Measurements from ENCODE around the gene DGKZ. TPM values are rescaled to one million over a fixed set of nuclear protein-coding genes. Genes with fewer than 3 reads are reported as not detected.

Gene DGKZ
- total and polyA plus RNA-seq, 2 donors from 2014 or later = 48.5 to 50.6 TPM

- peaks cover 0 to 18% (median 2%) of the 10 kb centered on the region in 3 donors for H3K4me1 ChIP-seq (ENCODE audit: control insufficient read depth in 2 of 3, insufficient read depth in 2 of 3, low read depth in 1 of 3, low read length in 3 of 3)
- intact Hi-C loops (cut with DNase I) = no loop called here
- no peak overlapping the region for H3K27ac ChIP-seq (ENCODE audit: low read depth in 2 of 2, low read length in 2 of 2)
- DNase-seq (no peak), FAIRE-seq (no peak)
- no peaks in the 10 kb centered on the region for H3K27me3 ChIP-seq (ENCODE audit: control insufficient read depth, insufficient read depth, low read length)
- no peak overlapping the region for H3K9ac ChIP-seq (ENCODE audit: low read length in 3 of 3)
- H3K9me3 ChIP-seq (ENCODE audit: control insufficient read depth in 2 of 3, insufficient read depth in 1 of 3, low read length in 3 of 3) = no peaks in the 10 kb centered on the region
- H3K4me3 ChIP-seq (ENCODE audit: low read length in 3 of 3) = no peak overlapping the region
- no peaks in the 10 kb centered on the region for H3K36me3 ChIP-seq (ENCODE audit: control insufficient read depth in 2 of 3, insufficient read depth in 3 of 3, low read length in 3 of 3)
- TF ChIP-seq, protein P1, sequence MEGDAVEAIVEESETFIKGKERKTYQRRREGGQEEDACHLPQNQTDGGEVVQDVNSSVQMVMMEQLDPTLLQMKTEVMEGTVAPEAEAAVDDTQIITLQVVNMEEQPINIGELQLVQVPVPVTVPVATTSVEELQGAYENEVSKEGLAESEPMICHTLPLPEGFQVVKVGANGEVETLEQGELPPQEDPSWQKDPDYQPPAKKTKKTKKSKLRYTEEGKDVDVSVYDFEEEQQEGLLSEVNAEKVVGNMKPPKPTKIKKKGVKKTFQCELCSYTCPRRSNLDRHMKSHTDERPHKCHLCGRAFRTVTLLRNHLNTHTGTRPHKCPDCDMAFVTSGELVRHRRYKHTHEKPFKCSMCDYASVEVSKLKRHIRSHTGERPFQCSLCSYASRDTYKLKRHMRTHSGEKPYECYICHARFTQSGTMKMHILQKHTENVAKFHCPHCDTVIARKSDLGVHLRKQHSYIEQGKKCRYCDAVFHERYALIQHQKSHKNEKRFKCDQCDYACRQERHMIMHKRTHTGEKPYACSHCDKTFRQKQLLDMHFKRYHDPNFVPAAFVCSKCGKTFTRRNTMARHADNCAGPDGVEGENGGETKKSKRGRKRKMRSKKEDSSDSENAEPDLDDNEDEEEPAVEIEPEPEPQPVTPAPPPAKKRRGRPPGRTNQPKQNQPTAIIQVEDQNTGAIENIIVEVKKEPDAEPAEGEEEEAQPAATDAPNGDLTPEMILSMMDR (IDR thresholded peaks at IDR 0.05; ENCODE audit: borderline replicate concordance, extremely low read depth, insufficient read depth) = no peak
Measured at GRCh38 chr11:46330154-46330553, 17.1 kb upstream of the DGKZ start.

DNA sequence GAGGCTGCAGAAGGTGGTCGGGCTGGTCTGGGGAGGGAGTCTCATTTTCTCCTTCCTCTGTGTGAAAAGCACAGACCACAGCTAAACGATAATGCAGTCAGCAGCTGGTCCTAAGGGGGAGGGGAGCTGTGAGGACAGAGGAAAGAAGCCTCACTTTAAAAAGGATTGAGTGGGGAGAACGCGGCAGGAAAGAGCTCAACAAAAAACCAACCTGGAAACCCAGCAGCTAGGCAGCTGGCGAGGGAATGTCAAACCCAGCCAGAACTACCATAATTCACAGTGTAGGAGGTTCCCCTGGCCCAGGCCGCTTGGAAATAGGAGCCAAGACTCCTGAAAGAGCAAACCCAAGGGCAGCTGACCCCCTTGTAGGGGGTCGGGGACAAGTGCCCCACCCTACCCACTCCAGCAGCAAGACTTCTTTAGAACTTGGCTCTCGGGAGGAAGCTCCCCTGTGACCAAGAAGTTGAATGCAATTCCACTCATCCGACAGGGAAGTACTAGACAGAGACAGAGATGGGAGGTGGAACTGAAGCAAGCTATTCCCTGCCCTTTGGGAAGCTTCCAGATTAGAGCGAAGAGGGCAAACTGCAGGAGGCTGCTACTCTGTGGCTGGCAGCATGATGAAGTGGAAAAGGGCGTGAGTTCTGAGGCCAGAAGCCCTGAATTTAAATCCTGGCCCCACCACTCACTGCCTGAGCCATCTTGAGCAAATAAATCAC lies 16.5 kb upstream of the DGKZ start:
- H3K9me3 ChIP-seq (ENCODE audit: control insufficient read depth in 2 of 3, insufficient read depth in 1 of 3, low read length in 3 of 3) = no peaks in the 10 kb centered on the region
- H3K4me3 ChIP-seq (ENCODE audit: low read length in 3 of 3) = no peak overlapping the region
- TF ChIP-seq, protein P1 (IDR thresholded peaks at IDR 0.05; ENCODE audit: borderline replicate concordance, extremely low read depth, insufficient read depth) = no peak
- DNase-seq (peak in 3 of 5 donors; percentile 62 to 75 (median 71)), FAIRE-seq (no peak)
- H3K36me3 ChIP-seq (ENCODE audit: control insufficient read depth in 2 of 3, insufficient read depth in 3 of 3, low read length in 3 of 3) = no peaks in the 10 kb centered on the region
- peaks cover 0 to 18% (median 2%) of the 10 kb centered on the region in 3 donors for H3K4me1 ChIP-seq (ENCODE audit: control insufficient read depth in 2 of 3, insufficient read depth in 2 of 3, low read depth in 1 of 3, low read length in 3 of 3)
- intact Hi-C loops (cut with DNase I) = no loop called here
- H3K27me3 ChIP-seq (ENCODE audit: control insufficient read depth, insufficient read depth, low read length) = no peaks in the 10 kb centered on the region
- no peak overlapping the region for H3K9ac ChIP-seq (ENCODE audit: low read length in 3 of 3)
- H3K27ac ChIP-seq (ENCODE audit: low read depth in 2 of 2, low read length in 2 of 2) = peak overlapping the region in 1 of 2 donors; percentile 37

GRCh38 chr11:46331282-46331984 lies 15.8 kb upstream of the DGKZ start:
- intact Hi-C loops (cut with DNase I) = no loop called here
- DNase-seq (no peak), FAIRE-seq (no peak)
- no peaks in the 10 kb centered on the region for H3K9me3 ChIP-seq (ENCODE audit: control insufficient read depth in 2 of 3, insufficient read depth in 1 of 3, low read length in 3 of 3)
- H3K4me3 ChIP-seq (ENCODE audit: low read length in 3 of 3) = no peak overlapping the region
- H3K9ac ChIP-seq (ENCODE audit: low read length in 3 of 3) = no peak overlapping the region
- H3K36me3 ChIP-seq (ENCODE audit: control insufficient read depth in 2 of 3, insufficient read depth in 3 of 3, low read length in 3 of 3) = no peaks in the 10 kb centered on the region
- no peaks in the 10 kb centered on the region for H3K27me3 ChIP-seq (ENCODE audit: control insufficient read depth, insufficient read depth, low read length)
- peak overlapping the region in 1 of 2 donors; percentile 37 for H3K27ac ChIP-seq (ENCODE audit: low read depth in 2 of 2, low read length in 2 of 2)
- peaks cover 0 to 18% (median 2%) of the 10 kb centered on the region in 3 donors for H3K4me1 ChIP-seq (ENCODE audit: control insufficient read depth in 2 of 3, insufficient read depth in 2 of 3, low read depth in 1 of 3, low read length in 3 of 3)
- TF ChIP-seq, protein P1 (IDR thresholded peaks at IDR 0.05; ENCODE audit: borderline replicate concordance, extremely low read depth, insufficient read depth) = no peak

Measured in kidney (tissue), 14 donors.